Aorta (tissue), 5 donors: Measurements from ENCODE around the gene ERI3. TPM values are rescaled to one million over a fixed set of nuclear protein-coding genes. Genes with fewer than 3 reads are reported as not detected.

ENCODE experiments used
- ATAC-seq: fragments of 200-7000 bp; cut with Tn5 transposase; one replicate; pipeline ENCODE4 v1.9.1; 2022; ENCODE audit warnings: moderate library complexity; ENCODE audit not compliant: low FRiP score
- DNase-seq, 2 donors: peaks; one replicate each; pipeline ENCODE4 v3.0.0-alpha.2; 2020
- H3K27ac ChIP-seq, 2 donors: one replicate each; pipeline ENCODE4 v1.5.1; 2013; ENCODE audit warnings: low read length in 2 of 2, mild to moderate bottlenecking in 2 of 2, moderate library complexity in 2 of 2, control low read depth in 1 of 2, inconsistent platforms in 1 of 2, low read depth in 1 of 2
- H3K27me3 ChIP-seq, 2 donors: one replicate each; pipeline ENCODE4 v1.6.1; 2013; ENCODE audit warnings: control low read depth in 1 of 2, low read length in 1 of 2, mild to moderate bottlenecking in 1 of 2, moderate library complexity in 1 of 2; ENCODE audit not compliant: insufficient read depth in 2 of 2, control insufficient read depth in 1 of 2
- H3K36me3 ChIP-seq, 2 donors: one replicate each; pipeline ENCODE4 v1.6.1; 2013; ENCODE audit warnings: control low read depth in 1 of 2, low read length in 1 of 2, mild to moderate bottlenecking in 1 of 2; ENCODE audit not compliant: insufficient read depth in 2 of 2, control insufficient read depth in 1 of 2
- H3K4me1 ChIP-seq, 2 donors: one replicate each; pipeline ENCODE4 v1.6.1; 2013; ENCODE audit warnings: low read length in 2 of 2, control low read depth in 1 of 2, mild to moderate bottlenecking in 1 of 2, moderate library complexity in 1 of 2; ENCODE audit not compliant: insufficient read depth in 2 of 2, control insufficient read depth in 1 of 2
- H3K4me3 ChIP-seq, 2 donors: one replicate each; pipeline ENCODE4 v1.5.1; 2013; ENCODE audit warnings: low read length in 2 of 2, control low read depth in 1 of 2, mild to moderate bottlenecking in 1 of 2
- H3K9me3 ChIP-seq: one replicate; pipeline ENCODE4 v1.6.1; 2013; ENCODE audit warnings: mild to moderate bottlenecking, low read length; ENCODE audit not compliant: control insufficient read depth
- WGBS, 2 donors: extraction: QIAGEN DNeasy Blood & Tissue Kit; methylation state at CpG; one replicate each; pipeline ENCODE4 v1.1.7; 2013; 5-methylcytosine and 5-hydroxymethylcytosine counted together
- intact Hi-C, 2 donors: fragments of 100-400 bp; cut with DNase I; formaldehyde crosslinking; loops; one replicate each; pipeline versions ENCODE4 v1.14.2 to v1.15.0; 2022
- polyA plus RNA-seq, 2 donors: library from polyadenylated mRNA; stranded (reverse); fragments of 200-250 nt; gene quantifications; one replicate each; pipeline ENCODE4 v1.2.3, GENCODE V29; 2013
- total RNA-seq, 2 donors: library from RNA; stranded (reverse); fragmentation: NEBNext Ultra II Directional; extraction: Animal tissue kit (Norgen Biotek cat#: 25700); gene quantifications; one replicate each; pipeline ENCODE4 v1.2.1, GENCODE V29; 2021
- donor health status: healthy with polysubstance abuse.
- donor health status: Bipolar disorder and iron deficiency.
- donor health status: DM: no; HTN: no; CAD: no.
- donor health status: DM: no; HTN: no; CAD: no.
- donor health status: DM: yes; HTN: yes; CAD: no.

The ERI3 gene
- total and polyA plus RNA-seq, 4 donors = 31.4 to 55.2 (median 44.9) TPM

- 88 to 90% methylated on average over 4 of the region's 4 CpGs for WGBS, 2 donors
- H3K36me3 ChIP-seq = no peaks in the 10 kb centered on the region
- H3K4me3 ChIP-seq = no peak overlapping the region
- no peak for DNase-seq
- H3K27ac ChIP-seq = no peak overlapping the region
- H3K4me1 ChIP-seq = no peaks in the 10 kb centered on the region
- no peaks in the 10 kb centered on the region for H3K27me3 ChIP-seq
- no peaks in the 10 kb centered on the region for H3K9me3 ChIP-seq
- ATAC-seq = no peak
- intact Hi-C loops = no loop called here
Observed at GRCh38 chr1:44260792-44261170, 94.3 kb downstream of the ERI3 start.

DNA sequence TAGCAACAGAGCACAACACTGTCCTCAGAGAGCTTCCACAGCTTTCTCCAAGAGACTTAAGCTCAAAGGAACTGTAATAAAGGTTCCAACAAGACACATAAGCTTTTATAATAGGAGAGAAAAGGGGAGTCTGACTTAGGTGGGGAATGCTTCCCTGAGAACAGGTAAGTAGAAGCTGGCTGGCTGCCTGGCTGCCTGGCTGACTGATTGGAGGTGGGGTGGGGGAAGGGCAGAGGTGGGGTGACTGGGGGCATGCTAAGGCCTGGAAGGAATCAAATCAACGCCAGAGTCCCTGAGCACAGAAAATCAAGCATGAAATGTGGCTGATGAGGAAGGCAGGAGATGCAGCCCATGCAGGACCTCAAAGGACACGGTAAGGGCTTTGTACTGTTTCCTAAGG lies 96.0 kb downstream of the ERI3 start:
- H3K36me3 ChIP-seq = no peaks in the 10 kb centered on the region
- no peaks in the 10 kb centered on the region for H3K9me3 ChIP-seq
- intact Hi-C loops = no loop called here
- ATAC-seq (no peak), DNase-seq (no peak)
- H3K4me3 ChIP-seq = no peak overlapping the region
- no peak overlapping the region for H3K27ac ChIP-seq
- H3K4me1 ChIP-seq = no peaks in the 10 kb centered on the region
- no peaks in the 10 kb centered on the region for H3K27me3 ChIP-seq
- 92 to 95% methylated on average over 2 of the region's 2 CpGs for WGBS, 2 donors

DNA sequence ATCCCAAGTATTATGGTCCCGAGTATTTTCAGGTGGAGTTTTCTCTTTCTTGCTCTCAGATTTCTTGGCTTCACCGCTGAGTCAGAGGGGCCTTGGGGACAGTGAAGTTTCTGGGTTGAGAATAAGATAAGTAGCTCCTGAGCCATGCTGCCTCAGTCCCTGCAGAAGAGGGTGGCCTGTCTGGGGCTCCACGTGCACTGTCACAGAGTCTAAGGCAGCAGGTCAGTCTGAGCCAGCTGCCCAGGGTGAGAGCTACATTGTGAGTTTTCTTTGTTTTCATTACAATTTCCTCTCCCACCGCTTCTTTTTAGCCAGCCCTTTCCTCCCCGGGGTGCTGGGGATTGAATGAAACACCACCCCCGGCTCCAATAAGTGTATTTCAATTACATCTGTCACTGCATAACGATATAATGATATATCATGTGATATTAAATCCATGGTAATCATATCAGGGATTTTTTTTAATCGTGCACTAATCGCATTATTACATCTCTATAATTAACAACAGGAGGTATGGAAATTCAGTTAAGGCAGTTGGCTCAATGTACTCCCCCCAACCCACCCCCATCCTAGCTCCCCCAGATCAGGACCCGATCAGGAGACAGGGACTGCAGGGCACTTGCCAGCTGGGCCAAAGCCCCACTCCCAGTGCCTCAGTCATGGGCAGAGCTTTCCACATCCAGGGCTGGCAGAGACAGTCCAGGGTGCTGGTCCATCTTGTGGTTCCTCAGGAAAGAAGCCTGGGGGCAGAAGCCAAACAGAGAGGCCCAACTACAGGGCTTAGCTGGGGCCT lies 98.1 kb downstream of the ERI3 start:
- ATAC-seq = no peak
- Histone ChIP-seq H3K27me3 (no peaks in the 10 kb centered on the region), H3K36me3 (no peaks in the 10 kb centered on the region), H3K27ac (no peak overlapping the region), H3K4me3 (no peak overlapping the region), H3K9me3 (no peaks in the 10 kb centered on the region), H3K4me1 (no peaks in the 10 kb centered on the region)
- intact Hi-C loops = no loop called here
- no peak for DNase-seq
- 76 to 80% methylated on average over 10 of the region's 10 CpGs for WGBS, 2 donors

DNA sequence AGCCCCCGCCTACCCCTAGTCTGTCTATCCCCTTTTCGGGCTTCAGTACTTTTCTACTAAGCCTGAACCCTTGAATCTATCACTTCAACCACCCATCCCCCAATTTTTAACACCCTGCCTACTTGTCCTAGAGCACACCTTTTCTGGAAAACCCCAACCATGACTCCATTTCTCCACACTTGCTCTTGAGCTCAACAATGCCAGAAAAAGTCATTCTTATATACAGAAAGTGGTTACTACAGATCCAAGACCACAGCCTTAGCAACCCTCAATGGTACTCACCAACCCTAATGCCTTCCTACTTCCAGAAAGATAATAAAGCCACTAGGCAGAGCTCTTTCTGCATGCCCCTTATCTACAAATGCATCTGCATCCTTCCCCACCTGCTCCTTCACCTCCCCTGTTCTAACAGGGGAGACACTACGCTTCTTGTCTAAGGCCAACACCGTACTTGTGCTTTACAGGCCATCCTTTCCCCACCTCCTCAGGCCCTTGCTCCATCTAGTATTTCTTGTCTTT lies 100.6 kb downstream of the ERI3 start:
- no peaks in the 10 kb centered on the region for H3K36me3 ChIP-seq
- no peaks in the 10 kb centered on the region for H3K9me3 ChIP-seq
- no peaks in the 10 kb centered on the region for H3K27me3 ChIP-seq
- 97 to 98% methylated on average over 4 of the region's 4 CpGs for WGBS, 2 donors
- intact Hi-C loops = no loop called here
- ATAC-seq (no peak), DNase-seq (no peak)
- no peak overlapping the region for H3K27ac ChIP-seq
- H3K4me3 ChIP-seq = no peak overlapping the region
- no peaks in the 10 kb centered on the region for H3K4me1 ChIP-seq

DNA sequence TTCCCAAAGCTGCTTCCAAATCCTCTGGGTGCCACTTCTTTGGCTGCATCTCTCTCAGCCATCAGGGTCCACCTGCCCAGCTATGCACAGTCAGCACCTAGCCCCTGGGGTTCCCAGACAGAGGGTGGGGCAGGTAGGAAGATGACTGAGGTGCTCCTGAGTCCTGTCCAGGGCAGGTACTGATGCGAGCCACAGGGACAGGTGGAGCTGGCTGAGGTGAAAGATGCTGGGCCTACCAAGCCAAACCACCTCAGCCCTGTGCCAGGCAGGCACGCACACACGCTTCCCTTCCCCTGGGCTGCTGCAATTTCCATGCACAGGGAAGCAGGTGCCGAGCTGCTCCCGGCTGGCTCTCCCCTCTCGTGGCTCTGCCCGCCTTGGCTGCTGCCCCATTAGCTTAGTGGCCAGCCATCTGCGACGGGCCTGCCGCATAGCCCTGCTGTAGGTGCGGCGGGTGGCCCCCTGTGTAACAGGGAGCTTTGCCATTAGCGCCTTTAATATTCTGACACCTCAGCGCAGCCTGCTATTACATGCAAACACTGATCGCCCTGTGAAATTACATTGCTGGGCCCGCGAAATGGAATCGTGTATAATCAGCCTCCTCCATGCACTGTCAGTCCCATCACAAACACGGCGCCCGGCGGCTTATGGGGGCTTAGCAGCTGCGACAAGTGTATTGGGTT lies 102.9 kb downstream of the ERI3 start:
- Histone ChIP-seq H3K27me3 (no peaks in the 10 kb centered on the region), H3K36me3 (no peaks in the 10 kb centered on the region), H3K4me3 (no peak overlapping the region), H3K9me3 (no peaks in the 10 kb centered on the region), H3K4me1 (no peaks in the 10 kb centered on the region), H3K27ac (no peak overlapping the region)
- ATAC-seq (peak; percentile 8), DNase-seq (no peak)
- intact Hi-C loops = no loop called here
- WGBS, 2 donors = 94 to 96% methylated on average over 23 of the region's 23 CpGs

DNA sequence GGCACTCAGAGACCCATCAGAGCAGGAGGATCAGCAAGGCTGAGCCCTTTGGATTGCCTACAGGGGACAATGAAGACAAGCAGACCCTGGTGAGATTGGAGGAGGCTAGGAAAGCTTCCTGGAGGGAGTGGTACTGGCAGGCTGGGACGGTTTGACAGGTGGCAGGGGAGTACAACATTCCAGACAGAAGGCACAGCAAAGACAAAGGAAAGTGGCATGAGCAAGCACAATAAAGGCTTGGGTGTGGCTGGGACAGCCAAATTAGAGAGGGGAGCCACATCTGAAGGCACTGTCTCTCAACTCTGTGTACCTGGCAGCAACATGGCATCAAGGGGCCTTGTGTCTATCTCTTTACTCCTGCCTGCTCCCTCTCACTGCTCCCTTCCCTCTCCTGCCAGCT lies 103.6 kb downstream of the ERI3 start:
- WGBS, 2 donors = 91 to 92% methylated on average over 1 of the region's 1 CpG
- H3K27me3 ChIP-seq = no peaks in the 10 kb centered on the region
- H3K4me3 ChIP-seq = no peak overlapping the region
- no peaks in the 10 kb centered on the region for H3K4me1 ChIP-seq
- no peaks in the 10 kb centered on the region for H3K9me3 ChIP-seq
- DNase-seq (no peak), ATAC-seq (no peak)
- no peak overlapping the region for H3K27ac ChIP-seq
- H3K36me3 ChIP-seq = no peaks in the 10 kb centered on the region
- intact Hi-C loops = no loop called here

- Histone ChIP-seq H3K36me3 (no peaks in the 10 kb centered on the region), H3K4me1 (no peaks in the 10 kb centered on the region), H3K4me3 (no peak overlapping the region), H3K9me3 (no peaks in the 10 kb centered on the region), H3K27ac (no peak overlapping the region), H3K27me3 (no peaks in the 10 kb centered on the region)
- intact Hi-C loops = no loop called here
- ATAC-seq (no peak), DNase-seq (no peak)
- 89 to 92% methylated on average over 33 of the region's 33 CpGs for WGBS, 2 donors
Observed at GRCh38 chr1:44250068-44250781, 104.8 kb downstream of the ERI3 start.

GRCh38 chr1:44249543-44249942 lies 105.5 kb downstream of the ERI3 start:
- no peak for ATAC-seq
- H3K36me3 ChIP-seq = no peaks in the 10 kb centered on the region
- no peaks in the 10 kb centered on the region for H3K4me1 ChIP-seq
- H3K27me3 ChIP-seq = no peaks in the 10 kb centered on the region
- no peak overlapping the region for H3K4me3 ChIP-seq
- DNase-seq = no peak
- intact Hi-C loops = no loop called here
- H3K27ac ChIP-seq = no peak overlapping the region
- WGBS, 2 donors = 86 to 91% methylated on average over 7 of the region's 7 CpGs
- H3K9me3 ChIP-seq = no peaks in the 10 kb centered on the region
